GM12875 (cell line): Measurements from ENCODE around the gene KYNU.
"Not testable (repeated sequence)": the region's sequence is repeated elsewhere in the genome, so short reads cannot be mapped to it uniquely, and the experiment has no call there.

Source experiments
- H3K4me3 ChIP-seq: one replicate; pipeline ENCODE4 v1.5.1; 2011; ENCODE audit warnings: low read depth, low read length, control low read depth
- TF ChIP-seq, protein P1 (sequence below): IDR thresholded peaks from 2 replicates; pipeline ENCODE4 v1.5.1; 2011; ENCODE audit warnings: low read depth, mild to moderate bottlenecking, control low read depth, inconsistent platforms, low read length, moderate library complexity, borderline replicate concordance; ENCODE audit not compliant: insufficient read depth

Gene KYNU

GRCh38 chr2:142865924-142866323, 11.5 kb upstream of the KYNU start:
- no peak overlapping the region for H3K4me3 ChIP-seq
- TF ChIP-seq, protein P1, sequence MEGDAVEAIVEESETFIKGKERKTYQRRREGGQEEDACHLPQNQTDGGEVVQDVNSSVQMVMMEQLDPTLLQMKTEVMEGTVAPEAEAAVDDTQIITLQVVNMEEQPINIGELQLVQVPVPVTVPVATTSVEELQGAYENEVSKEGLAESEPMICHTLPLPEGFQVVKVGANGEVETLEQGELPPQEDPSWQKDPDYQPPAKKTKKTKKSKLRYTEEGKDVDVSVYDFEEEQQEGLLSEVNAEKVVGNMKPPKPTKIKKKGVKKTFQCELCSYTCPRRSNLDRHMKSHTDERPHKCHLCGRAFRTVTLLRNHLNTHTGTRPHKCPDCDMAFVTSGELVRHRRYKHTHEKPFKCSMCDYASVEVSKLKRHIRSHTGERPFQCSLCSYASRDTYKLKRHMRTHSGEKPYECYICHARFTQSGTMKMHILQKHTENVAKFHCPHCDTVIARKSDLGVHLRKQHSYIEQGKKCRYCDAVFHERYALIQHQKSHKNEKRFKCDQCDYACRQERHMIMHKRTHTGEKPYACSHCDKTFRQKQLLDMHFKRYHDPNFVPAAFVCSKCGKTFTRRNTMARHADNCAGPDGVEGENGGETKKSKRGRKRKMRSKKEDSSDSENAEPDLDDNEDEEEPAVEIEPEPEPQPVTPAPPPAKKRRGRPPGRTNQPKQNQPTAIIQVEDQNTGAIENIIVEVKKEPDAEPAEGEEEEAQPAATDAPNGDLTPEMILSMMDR, result no peak

DNA sequence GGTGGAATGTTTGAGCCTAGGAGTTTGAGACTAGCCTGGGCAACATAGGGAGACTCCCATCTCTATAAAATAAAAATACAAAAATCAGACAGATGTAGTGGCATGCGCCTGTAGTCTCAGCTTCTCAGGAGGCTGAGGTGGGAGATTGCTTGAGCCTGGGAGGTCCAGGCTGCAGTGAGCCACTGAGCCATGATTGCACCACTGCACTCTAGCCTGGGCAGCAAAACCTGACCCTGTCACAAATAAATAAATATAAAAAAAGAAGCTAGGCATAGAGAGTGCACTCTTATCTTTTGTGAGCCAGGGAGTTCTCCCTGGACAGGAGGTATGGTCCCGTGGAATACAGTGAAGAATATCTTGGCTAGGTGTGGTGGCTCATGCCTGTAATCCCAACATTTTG, 11.0 kb upstream of the KYNU start:
- no peak overlapping the region for H3K4me3 ChIP-seq
- TF ChIP-seq, protein P1, result no peak

- H3K4me3 ChIP-seq, result no peak overlapping the region
These were observed 10.3 kb upstream of the KYNU start for GRCh38 chr2:142867136-142867535.

GRCh38 chr2:142868229-142868762, 9.2 kb upstream of the KYNU start:
- TF ChIP-seq, protein P1, result no peak
- no peak overlapping the region for H3K4me3 ChIP-seq

More at GRCh38 chr2:142867136-142867535, 10.3 kb upstream of the KYNU start:
- TF ChIP-seq, protein P1, result no peak

DNA sequence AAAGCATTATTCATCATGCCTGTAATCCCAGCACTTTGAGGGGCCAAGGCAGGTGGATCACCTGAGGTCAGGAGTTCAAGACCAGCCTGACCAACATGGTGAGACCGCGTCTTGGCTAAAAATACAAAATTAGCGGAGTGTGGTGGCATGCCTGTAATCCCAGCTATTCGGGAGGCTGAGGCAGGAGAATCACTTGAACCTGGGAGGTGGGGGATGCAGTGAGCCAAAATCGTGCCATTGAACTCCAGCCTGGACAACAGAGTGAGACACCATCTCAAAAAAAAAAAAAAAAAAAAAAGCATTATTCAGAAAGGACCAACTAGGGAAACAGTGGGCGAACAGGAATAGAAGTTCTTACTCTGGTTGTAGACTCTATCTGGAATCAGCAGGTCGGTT, 8.4 kb upstream of the KYNU start:
- not testable (repeated sequence) for H3K4me3 ChIP-seq

- TF ChIP-seq, protein P1, result no peak
- H3K4me3 ChIP-seq, result no peak overlapping the region
These were observed 7.9 kb upstream of the KYNU start for GRCh38 chr2:142869461-142870106.

- no peak overlapping the region for H3K4me3 ChIP-seq
- TF ChIP-seq, protein P1, result no peak
These were observed 6.9 kb upstream of the KYNU start for GRCh38 chr2:142870526-142870925.
